GM23248 (cell line): ENCODE measurements around the gene UBASH3B. TPM values are rescaled to one million over a fixed set of nuclear protein-coding genes. Genes with fewer than 3 reads are reported as not detected.
"Not testable (repeated sequence)": the region's sequence is repeated elsewhere in the genome, so short reads cannot be mapped to it uniquely, and the experiment has no call there.

Source experiments
- DNase-seq: peaks from one replicate; pipeline ENCODE4 v3.0.0-alpha.2; 2015
- H2AFZ ChIP-seq: fragments of 200-600 bp; sonication (generic); 2 replicates; pipeline ENCODE4 v1.6.1; 2016; ENCODE audit warnings: antibody characterized with exemption
- H3F3A ChIP-seq: fragments of 200-600 bp; sonication (generic); 2 replicates; pipeline ENCODE4 v1.6.1; 2016; ENCODE audit warnings: mild to moderate bottlenecking, antibody characterized with exemption, mixed run types; ENCODE audit not compliant: insufficient read depth
- H3K27ac ChIP-seq: fragments of 200-600 bp; sonication (generic); 2 replicates; pipeline ENCODE4 v1.5.1; 2016; ENCODE audit warnings: mild to moderate bottlenecking
- H3K27me3 ChIP-seq: fragments of 200-600 bp; sonication (generic); replicated peaks from 2 replicates; pipeline ENCODE4 v1.6.1; 2016; ENCODE audit warnings: mild to moderate bottlenecking; ENCODE audit not compliant: insufficient read depth
- H3K36me3 ChIP-seq: fragments of 200-600 bp; sonication (generic); 2 replicates; pipeline ENCODE4 v1.6.1; 2016; ENCODE audit warnings: low read depth, mild to moderate bottlenecking
- H3K4me1 ChIP-seq: fragments of 200-600 bp; sonication (generic); 2 replicates; pipeline ENCODE4 v1.6.1; 2016; ENCODE audit warnings: mild to moderate bottlenecking; ENCODE audit not compliant: insufficient read depth
- H3K4me2 ChIP-seq: fragments of 200-600 bp; sonication (generic); one replicate; pipeline ENCODE4 v1.6.1; 2016; ENCODE audit warnings: mild to moderate bottlenecking; ENCODE audit not compliant: unreplicated experiment
- H3K4me3 ChIP-seq: fragments of 200-600 bp; sonication (generic); 2 replicates; pipeline ENCODE4 v1.5.1; 2016; ENCODE audit warnings: mild to moderate bottlenecking
- H3K79me2 ChIP-seq: fragments of 200-600 bp; sonication (generic); 2 replicates; pipeline ENCODE4 v1.6.1; 2016; ENCODE audit warnings: mild to moderate bottlenecking; ENCODE audit not compliant: insufficient read depth
- H3K9ac ChIP-seq: fragments of 200-600 bp; sonication (generic); 2 replicates; pipeline ENCODE4 v1.6.1; 2016; ENCODE audit warnings: mild to moderate bottlenecking
- H3K9me2 ChIP-seq: fragments of 200-600 bp; sonication (generic); 2 replicates; pipeline ENCODE4 v1.6.1; 2016; ENCODE audit warnings: mixed run types, mild to moderate bottlenecking, moderate library complexity; ENCODE audit not compliant: insufficient read depth
- H3K9me3 ChIP-seq: fragments of 200-600 bp; sonication (generic); one replicate; pipeline ENCODE4 v1.6.1; 2017; ENCODE audit warnings: low read depth
- H4K20me1 ChIP-seq: fragments of 200-600 bp; sonication (generic); 2 replicates; pipeline ENCODE4 v1.6.0; 2016; ENCODE audit not compliant: insufficient read depth
- EZH2 ChIP-seq: fragments of 200-600 bp; sonication (generic); IDR thresholded peaks from 2 replicates; pipeline ENCODE4 v1.6.1; 2018; ENCODE audit warnings: antibody characterized with exemption, mild to moderate bottlenecking; ENCODE audit not compliant: insufficient read depth, poor library complexity, severe bottlenecking
- EZH2phosphoT487 ChIP-seq: fragments of 200-600 bp; sonication (generic); IDR thresholded peaks from 2 replicates; pipeline ENCODE4 v1.6.1; 2018; ENCODE audit warnings: antibody characterized with exemption, moderate library complexity, mild to moderate bottlenecking, low read depth; ENCODE audit not compliant: insufficient read depth
- WGBS, 2 experiments: methylation state at CpG; one replicate each; pipeline ENCODE4 v1.1.6; 2015 to 2017; ENCODE audit warnings: low lambda C conversion rate in 2 of 2, low coverage in 1 of 2; ENCODE audit errors: missing lambda C conversion rate in 2 of 2; 5-methylcytosine and 5-hydroxymethylcytosine counted together
- in situ Hi-C: fragments of 300-500 bp; cut with MboI; formaldehyde crosslinking; loops from 2 replicates; pipeline ENCODE4 v1.15.0; 2020
- polyA plus RNA-seq: library from polyadenylated mRNA; unstranded; fragments of >200 nt; fragmentation: Nextera tagmentation; extraction: Ambion mirVana; gene quantifications from 2 replicates; pipeline ENCODE4 v1.2.1, GENCODE V29; 2016
- total RNA-seq: library from RNA; depleted of rRNA; stranded (reverse); fragments of >200 nt; shearing (Covaris generic); gene quantifications from 2 replicates; pipeline ENCODE4 v1.2.3, GENCODE V29; 2014

UBASH3B gene
- total and polyA plus RNA-seq, 2 experiments from 2014 or later = 15.5 to 19.7 TPM

DNA sequence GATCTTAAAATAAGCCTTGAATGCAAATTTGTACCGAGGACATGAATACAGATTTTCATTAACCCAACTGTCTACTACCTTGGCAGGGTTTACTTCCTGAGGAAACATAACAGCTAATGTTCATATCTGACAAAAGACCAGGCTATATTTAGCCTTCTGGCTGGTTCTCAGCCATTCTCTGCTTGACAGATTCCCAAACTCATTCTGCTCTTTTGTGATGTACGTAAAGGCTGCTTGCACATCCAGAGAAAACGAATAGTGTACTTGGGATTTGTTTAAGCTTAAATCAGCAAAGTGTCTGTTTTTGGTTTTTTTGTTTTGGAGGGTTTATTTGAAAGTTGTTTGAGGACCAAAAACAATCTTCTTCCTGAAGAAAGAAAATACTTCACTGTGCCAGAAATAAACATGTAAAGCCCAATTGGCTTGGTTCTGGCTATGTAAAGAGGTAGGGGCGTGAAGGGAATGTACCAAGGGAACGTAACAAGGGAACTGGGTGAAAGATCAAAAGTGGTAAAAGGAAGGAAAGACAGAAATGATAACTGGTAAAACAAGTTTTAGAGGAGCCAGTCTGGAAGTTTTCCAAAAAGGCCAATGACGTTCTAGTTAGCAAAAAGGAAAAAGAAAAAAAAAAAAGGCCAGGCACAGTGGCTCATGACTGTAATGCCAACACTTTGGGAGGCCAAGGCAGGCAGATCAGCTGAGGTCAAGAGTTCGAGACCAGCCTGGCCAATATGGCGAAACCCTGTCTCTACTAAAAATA lies 161.4 kb downstream of the UBASH3B start:
- Histone ChIP-seq H3K9me3 (no peaks in the 10 kb centered on the region), H3F3A (no peaks in the 10 kb centered on the region), H2AFZ (no peak overlapping the region), H4K20me1 (no peaks in the 10 kb centered on the region), H3K4me3 (no peak overlapping the region), H3K27me3 (no peaks in the 10 kb centered on the region), H3K4me1 (no peaks in the 10 kb centered on the region), H3K36me3 (no peaks in the 10 kb centered on the region), H3K4me2 (no peak overlapping the region), H3K9ac (no peak overlapping the region), H3K79me2 (no peaks in the 10 kb centered on the region), H3K27ac (no peak overlapping the region), H3K9me2 (no peaks in the 10 kb centered on the region)
- TF ChIP-seq EZH2phosphoT487 = no peak
- no peak for TF ChIP-seq EZH2
- peak; percentile 12 for DNase-seq
- in situ Hi-C loops = no loop called here
- 73% methylated on average over 8 of the region's 8 CpGs for WGBS, 2 experiments

DNA sequence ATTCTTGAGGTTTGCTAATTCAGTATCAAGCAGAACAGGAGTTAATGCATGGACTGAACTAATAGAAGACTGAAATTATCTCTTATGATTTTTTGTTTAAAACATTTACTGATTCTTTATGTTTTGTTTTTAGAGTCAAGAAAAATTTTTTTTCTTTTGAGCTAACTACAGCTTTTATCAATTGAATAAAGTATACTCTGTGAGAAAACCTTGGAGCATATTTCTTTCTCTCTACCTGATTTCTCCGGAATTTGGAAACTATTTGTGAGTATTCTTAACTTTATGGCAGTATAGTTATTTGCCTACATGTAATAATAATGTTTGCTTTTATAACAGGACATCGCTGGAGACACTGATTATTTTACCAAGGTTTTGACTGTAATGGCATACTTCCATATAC lies 164.6 kb downstream of the UBASH3B start:
- in situ Hi-C loops = no loop called here
- TF ChIP-seq EZH2 = no peak
- TF ChIP-seq EZH2phosphoT487 = no peak
- no peaks in the 10 kb centered on the region for H3K4me1 ChIP-seq
- H3K9me3 ChIP-seq = no peaks in the 10 kb centered on the region
- H3K4me2 ChIP-seq = no peak overlapping the region
- no peaks in the 10 kb centered on the region for H4K20me1 ChIP-seq
- no peaks in the 10 kb centered on the region for H3K36me3 ChIP-seq
- H3K9me2 ChIP-seq = no peaks in the 10 kb centered on the region
- H3K27ac ChIP-seq = no peak overlapping the region
- no peaks in the 10 kb centered on the region for H3K79me2 ChIP-seq
- no peak overlapping the region for H3K9ac ChIP-seq
- no peaks in the 10 kb centered on the region for H3F3A ChIP-seq
- 75 to 77% methylated on average over 2 of the region's 2 CpGs for WGBS, 2 experiments
- H2AFZ ChIP-seq = no peak overlapping the region
- H3K27me3 ChIP-seq = no peaks in the 10 kb centered on the region
- H3K4me3 ChIP-seq = no peak overlapping the region
- DNase-seq = no peak

GRCh38 chr11:122821169-122821568 lies 165.6 kb downstream of the UBASH3B start:
- H3K9ac ChIP-seq = no peak overlapping the region
- H4K20me1 ChIP-seq = no peaks in the 10 kb centered on the region
- no peak overlapping the region for H2AFZ ChIP-seq
- no peaks in the 10 kb centered on the region for H3K9me2 ChIP-seq
- no peak overlapping the region for H3K4me3 ChIP-seq
- no peak overlapping the region for H3K27ac ChIP-seq
- no peak for TF ChIP-seq EZH2
- no peak for DNase-seq
- no peaks in the 10 kb centered on the region for H3K79me2 ChIP-seq
- no peaks in the 10 kb centered on the region for H3K9me3 ChIP-seq
- H3K36me3 ChIP-seq = no peaks in the 10 kb centered on the region
- no peaks in the 10 kb centered on the region for H3K27me3 ChIP-seq
- no peaks in the 10 kb centered on the region for H3K4me1 ChIP-seq
- H3F3A ChIP-seq = no peaks in the 10 kb centered on the region
- in situ Hi-C loops = no loop called here
- H3K4me2 ChIP-seq = no peak overlapping the region

GRCh38 chr11:122822241-122822640 lies 166.7 kb downstream of the UBASH3B start:
- H3K27ac ChIP-seq = no peak overlapping the region
- TF ChIP-seq EZH2 (no peak), EZH2phosphoT487 (no peak)
- H3K4me2 ChIP-seq = no peak overlapping the region
- H3K4me3 ChIP-seq = no peak overlapping the region
- 100% methylated on average over 1 of the region's 1 CpG for WGBS, 2 experiments
- in situ Hi-C loops = no loop called here
- no peak for DNase-seq
- H3F3A ChIP-seq = no peaks in the 10 kb centered on the region
- H3K9me2 ChIP-seq = no peaks in the 10 kb centered on the region
- no peaks in the 10 kb centered on the region for H3K9me3 ChIP-seq
- no peak overlapping the region for H2AFZ ChIP-seq
- no peaks in the 10 kb centered on the region for H3K36me3 ChIP-seq
- no peak overlapping the region for H3K9ac ChIP-seq
- H3K4me1 ChIP-seq = no peaks in the 10 kb centered on the region
- H4K20me1 ChIP-seq = no peaks in the 10 kb centered on the region
- no peaks in the 10 kb centered on the region for H3K79me2 ChIP-seq
- no peaks in the 10 kb centered on the region for H3K27me3 ChIP-seq

GRCh38 chr11:122823564-122823963 lies 168.0 kb downstream of the UBASH3B start:
- H3K9me2 ChIP-seq = no peaks in the 10 kb centered on the region
- no peaks in the 10 kb centered on the region for H3K36me3 ChIP-seq
- no peak overlapping the region for H2AFZ ChIP-seq
- 84 to 88% methylated on average over 4 of the region's 4 CpGs for WGBS, 2 experiments
- no peaks in the 10 kb centered on the region for H3K79me2 ChIP-seq
- H3K27ac ChIP-seq = no peak overlapping the region
- H3K4me2 ChIP-seq = no peak overlapping the region
- H3K9ac ChIP-seq = no peak overlapping the region
- no peak overlapping the region for H3K4me3 ChIP-seq
- H3K9me3 ChIP-seq = no peaks in the 10 kb centered on the region
- TF ChIP-seq EZH2 = no peak
- H3K4me1 ChIP-seq = no peaks in the 10 kb centered on the region
- no peak for DNase-seq
- no peaks in the 10 kb centered on the region for H4K20me1 ChIP-seq
- H3K27me3 ChIP-seq = no peaks in the 10 kb centered on the region
- in situ Hi-C loops = no loop called here
- no peaks in the 10 kb centered on the region for H3F3A ChIP-seq

GRCh38 chr11:122829371-122829770 lies 173.8 kb downstream of the UBASH3B start:
- H3K9ac ChIP-seq, DNase-seq, H3K4me2 ChIP-seq, H3K9me3 ChIP-seq, H3F3A ChIP-seq, in situ Hi-C loops, H3K36me3 ChIP-seq, H3K27me3 ChIP-seq, H3K27ac ChIP-seq, H2AFZ ChIP-seq, H3K9me2 ChIP-seq, H3K4me1 ChIP-seq, H4K20me1 ChIP-seq, H3K4me3 ChIP-seq, H3K79me2 ChIP-seq: not testable (repeated sequence)
- 71 to 84% methylated on average over 6 of the region's 6 CpGs for WGBS, 2 experiments

DNA sequence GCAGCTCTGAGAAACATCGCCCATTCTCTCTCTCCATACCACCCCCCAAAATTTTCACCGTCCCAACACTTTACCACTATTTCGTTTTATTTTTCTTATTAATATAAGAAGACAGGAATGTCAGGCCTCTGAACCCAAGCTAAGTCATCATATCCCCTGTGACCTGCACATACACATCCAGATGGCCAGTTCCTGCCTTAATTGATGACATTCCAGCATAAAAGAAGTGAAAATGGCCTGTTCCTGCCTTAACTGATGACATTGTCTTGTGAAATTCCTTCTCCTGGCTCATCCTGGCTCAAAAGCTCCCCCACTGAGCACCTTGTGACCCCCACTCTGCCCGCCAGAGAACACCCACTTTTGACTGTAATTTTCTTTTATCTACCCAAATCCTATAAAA lies 176.8 kb downstream of the UBASH3B start:
- H3K4me3 ChIP-seq, H3K27ac ChIP-seq, H3K9me2 ChIP-seq, H3K4me2 ChIP-seq, in situ Hi-C loops, H3K9ac ChIP-seq, H3K36me3 ChIP-seq, H3K27me3 ChIP-seq, DNase-seq, H3K4me1 ChIP-seq, H2AFZ ChIP-seq, H4K20me1 ChIP-seq, H3K79me2 ChIP-seq, H3F3A ChIP-seq, H3K9me3 ChIP-seq: not testable (repeated sequence)
- WGBS, 2 experiments = 71 to 76% methylated on average over 4 of the region's 4 CpGs
